ENCODE measurements around the gene TIMM29. TPM values are rescaled to one million over a fixed set of nuclear protein-coding genes. Genes with fewer than 3 reads are reported as not detected.

Gene TIMM29
- total RNA-seq, 2 donors from 2014 or later: 34.9 to 47.9 TPM

GRCh38 chr19:10916602-10917001, 12.0 kb upstream of the TIMM29 start:
- TF ChIP-seq POLR2A (IDR thresholded peaks at IDR 0.05) (no peak), POLR2AphosphoS5 (IDR thresholded peaks at IDR 0.05) (no peak), CTCF (IDR thresholded peaks at IDR 0.05) (no peak)
- Histone ChIP-seq H3K9me3 (no peaks in the 10 kb centered on the region), H3K36me3 (peaks cover 7 to 20% of the 10 kb centered on the region in 2 donors), H3K27me3 (replicated peaks; ENCODE audit: insufficient read depth) (no peaks in the 10 kb centered on the region), H3K27ac (no peak overlapping the region), H3K4me3 (no peak overlapping the region), H3K4me1 (replicated peaks) (no peaks in the 10 kb centered on the region)
- no peak for DNase-seq (ENCODE audit: low spot score)
- 97% methylated on average over 6 of the region's 6 CpGs for WGBS
- intact Hi-C loops (cut with DNase I): no loop called here

- TF ChIP-seq POLR2A (IDR thresholded peaks at IDR 0.05): no peak
- TF ChIP-seq CTCF (IDR thresholded peaks at IDR 0.05): no peak
- TF ChIP-seq POLR2AphosphoS5 (IDR thresholded peaks at IDR 0.05): no peak
- H3K27ac ChIP-seq: no peak overlapping the region
- no peaks in the 10 kb centered on the region for H3K27me3 ChIP-seq (replicated peaks; ENCODE audit: insufficient read depth)
- peaks cover 6 to 17% of the 10 kb centered on the region in 2 donors for H3K36me3 ChIP-seq
- no peaks in the 10 kb centered on the region for H3K9me3 ChIP-seq
- no peaks in the 10 kb centered on the region for H3K4me1 ChIP-seq (replicated peaks)
- no peak for DNase-seq (ENCODE audit: low spot score)
- 90% methylated on average over 11 of the region's 11 CpGs for WGBS
- H3K4me3 ChIP-seq: no peak overlapping the region
- intact Hi-C loops (cut with DNase I): no loop called here
Measured at GRCh38 chr19:10918359-10918758, 10.3 kb upstream of the TIMM29 start.

- no peak overlapping the region for H3K4me3 ChIP-seq
- DNase-seq (ENCODE audit: low spot score): no peak
- TF ChIP-seq POLR2A (IDR thresholded peaks at IDR 0.05) (no peak), POLR2AphosphoS5 (IDR thresholded peaks at IDR 0.05) (no peak), CTCF (IDR thresholded peaks at IDR 0.05) (no peak)
- H3K4me1 ChIP-seq (replicated peaks): no peaks in the 10 kb centered on the region
- H3K9me3 ChIP-seq: no peaks in the 10 kb centered on the region
- H3K36me3 ChIP-seq: peaks cover 9 to 17% of the 10 kb centered on the region in 2 donors
- H3K27me3 ChIP-seq (replicated peaks; ENCODE audit: insufficient read depth): no peaks in the 10 kb centered on the region
- H3K27ac ChIP-seq: no peak overlapping the region
- 72% methylated on average over 26 of the region's 26 CpGs for WGBS
- intact Hi-C loops (cut with DNase I): no loop called here
Measured at GRCh38 chr19:10919352-10920287, 9.0 kb upstream of the TIMM29 start.

- Histone ChIP-seq H3K9me3 (no peaks in the 10 kb centered on the region), H3K4me1 (replicated peaks) (no peaks in the 10 kb centered on the region), H3K4me3 (no peak overlapping the region), H3K27ac (no peak overlapping the region), H3K36me3 (peaks cover 9 to 17% of the 10 kb centered on the region in 2 donors), H3K27me3 (replicated peaks; ENCODE audit: insufficient read depth) (no peaks in the 10 kb centered on the region)
- 94% methylated on average over 7 of the region's 10 CpGs for WGBS
- TF ChIP-seq CTCF (IDR thresholded peaks at IDR 0.05) (no peak), POLR2AphosphoS5 (IDR thresholded peaks at IDR 0.05) (no peak), POLR2A (IDR thresholded peaks at IDR 0.05) (no peak)
- no peak for DNase-seq (ENCODE audit: low spot score)
- intact Hi-C loops (cut with DNase I): no loop called here
Measured at GRCh38 chr19:10920288-10920655, 8.3 kb upstream of the TIMM29 start.

GRCh38 chr19:10920781-10921180, 7.8 kb upstream of the TIMM29 start:
- TF ChIP-seq POLR2AphosphoS5 (IDR thresholded peaks at IDR 0.05): no peak
- TF ChIP-seq CTCF (IDR thresholded peaks at IDR 0.05): no peak
- no peak for TF ChIP-seq POLR2A (IDR thresholded peaks at IDR 0.05)
- Histone ChIP-seq H3K27me3 (replicated peaks; ENCODE audit: insufficient read depth) (no peaks in the 10 kb centered on the region), H3K27ac (no peak overlapping the region), H3K4me3 (no peak overlapping the region), H3K36me3 (peaks cover 9 to 17% of the 10 kb centered on the region in 2 donors), H3K9me3 (no peaks in the 10 kb centered on the region), H3K4me1 (replicated peaks) (no peaks in the 10 kb centered on the region)
- DNase-seq (ENCODE audit: low spot score): no peak
- intact Hi-C loops (cut with DNase I): no loop called here
- WGBS: 78% methylated on average over 16 of the region's 16 CpGs

Data from prostate gland (tissue), 2 donors.